GM23338 (cell line): ENCODE data around the gene FAM81A. TPM values are rescaled to one million over a fixed set of nuclear protein-coding genes. Genes with fewer than 3 reads are reported as not detected.

ENCODE experiments used
- ATAC-seq: fragments of 200-7000 bp; cut with Tn5 transposase; 3 replicates; pipeline ENCODE4 v1.9.1; 2020
- DNase-seq: peaks from one replicate; pipeline ENCODE4 v3.0.0-alpha.2; 2015; ENCODE audit warnings: low spot score
- H2AFZ ChIP-seq: fragments of 200-600 bp; sonication (generic); 2 replicates; pipeline ENCODE4 v1.8.0; 2016; ENCODE audit warnings: antibody characterized with exemption, mild to moderate bottlenecking, moderate library complexity
- H3F3A ChIP-seq: fragments of 200-600 bp; sonication (generic); replicated peaks from 2 replicates; pipeline ENCODE4 v1.8.0; 2017; ENCODE audit warnings: antibody characterized with exemption, mixed run types, low read depth
- H3K27ac ChIP-seq: fragments of 200-600 bp; sonication (generic); 2 replicates; pipeline ENCODE4 v1.6.1; 2016; ENCODE audit warnings: low read depth
- H3K27me3 ChIP-seq: fragments of 200-600 bp; sonication (generic); 2 replicates; pipeline ENCODE4 v1.8.0; 2016; ENCODE audit warnings: mild to moderate bottlenecking, mixed run types, moderate library complexity; ENCODE audit not compliant: insufficient read depth
- H3K36me3 ChIP-seq: fragments of 200-600 bp; sonication (generic); 2 replicates; pipeline ENCODE4 v1.8.0; 2016; ENCODE audit warnings: mild to moderate bottlenecking; ENCODE audit not compliant: insufficient read depth
- H3K4me1 ChIP-seq: fragments of 200-600 bp; sonication (generic); 2 replicates; pipeline ENCODE4 v1.8.0; 2016; ENCODE audit warnings: mild to moderate bottlenecking, moderate library complexity; ENCODE audit not compliant: insufficient read depth
- H3K4me2 ChIP-seq: fragments of 200-600 bp; sonication (generic); 2 replicates; pipeline ENCODE4 v1.7.1; 2017; ENCODE audit warnings: mixed run types
- H3K4me3 ChIP-seq: fragments of 200-600 bp; sonication (generic); 2 replicates; pipeline ENCODE4 v1.6.1; 2016; ENCODE audit warnings: mixed run types
- H3K79me2 ChIP-seq: fragments of 200-600 bp; sonication (generic); replicated peaks from 2 replicates; pipeline ENCODE4 v1.8.0; 2017; ENCODE audit warnings: mild to moderate bottlenecking; ENCODE audit not compliant: insufficient read depth
- H3K9me2 ChIP-seq: fragments of 200-600 bp; sonication (generic); 2 replicates; pipeline ENCODE4 v1.8.0; 2017; ENCODE audit not compliant: insufficient read depth
- H4K20me1 ChIP-seq: fragments of 200-600 bp; sonication (generic); replicated peaks from 2 replicates; pipeline ENCODE4 v1.8.0; 2017; ENCODE audit warnings: mild to moderate bottlenecking; ENCODE audit not compliant: insufficient read depth
- H3K27ac Mint-ChIP-seq: 2 replicates; pipeline ENCODE4 v1.8.0; 2020; ENCODE audit warnings: inconsistent platforms, mild to moderate bottlenecking, moderate library complexity, mixed read lengths
- H3K27me3 Mint-ChIP-seq: 3 replicates; pipeline ENCODE4 v1.8.0; 2022; ENCODE audit warnings: low read depth, mild to moderate bottlenecking, moderate library complexity, mixed read lengths, inconsistent platforms; ENCODE audit not compliant: insufficient read depth, poor library complexity
- H3K36me3 Mint-ChIP-seq: 3 replicates; pipeline ENCODE4 v1.8.0; 2021; ENCODE audit warnings: low read depth, mild to moderate bottlenecking, inconsistent platforms, moderate library complexity, mixed read lengths
- H3K4me1 Mint-ChIP-seq: 3 replicates; pipeline ENCODE4 v1.8.0; 2020; ENCODE audit warnings: mild to moderate bottlenecking, inconsistent platforms, mixed read lengths
- H3K4me3 Mint-ChIP-seq: 3 replicates; pipeline ENCODE4 v1.8.0; 2021; ENCODE audit warnings: moderate library complexity, mild to moderate bottlenecking, inconsistent platforms, mixed read lengths
- H3K9me3 Mint-ChIP-seq: 3 replicates; pipeline ENCODE4 v1.8.0; 2020; ENCODE audit warnings: moderate library complexity, mild to moderate bottlenecking, inconsistent platforms, mixed read lengths
- CREB1 ChIP-seq: fragments of 250-450 bp; sonication (Bioruptor Pico); IDR thresholded peaks from 2 replicates; pipeline ENCODE4 v1.5.0; 2020; ENCODE audit warnings: low read depth, mild to moderate bottlenecking, moderate library complexity
- ETS1 ChIP-seq: IDR thresholded peaks from 2 replicates; pipeline ENCODE4 v1.6.1; 2016; ENCODE audit warnings: antibody characterized with exemption
- EZH2 ChIP-seq: fragments of 200-600 bp; sonication (generic); IDR thresholded peaks from one replicate; pipeline ENCODE4 v1.8.0; 2017; ENCODE audit warnings: antibody characterized with exemption, mild to moderate bottlenecking, low read depth; ENCODE audit not compliant: unreplicated experiment
- EZH2phosphoT487 ChIP-seq: fragments of 200-600 bp; sonication (generic); IDR thresholded peaks from one replicate; pipeline ENCODE4 v1.8.1; 2018; ENCODE audit warnings: antibody characterized with exemption; ENCODE audit not compliant: unreplicated experiment
- NANOG ChIP-seq: IDR thresholded peaks from 2 replicates; pipeline ENCODE4 v1.6.1; 2016; ENCODE audit warnings: antibody characterized with exemption, borderline replicate concordance
- REST ChIP-seq: IDR thresholded peaks from one replicate; pipeline ENCODE4 v1.6.1; 2018; ENCODE audit warnings: antibody characterized with exemption; ENCODE audit not compliant: unreplicated experiment
- ZNF114 ChIP-seq: fragments of 250-450 bp; sonication (Bioruptor Pico); IDR thresholded peaks from 2 replicates; pipeline ENCODE4 v1.5.0; 2020; ENCODE audit warnings: mild to moderate bottlenecking, moderate library complexity
- ZNF331 ChIP-seq: fragments of 250-450 bp; sonication (Bioruptor Pico); IDR thresholded peaks from 2 replicates; pipeline ENCODE4 v1.5.0; 2020; ENCODE audit warnings: low read depth, mild to moderate bottlenecking, moderate library complexity
- ZNF462 ChIP-seq: fragments of 250-450 bp; sonication (Bioruptor Pico); IDR thresholded peaks from 2 replicates; pipeline ENCODE4 v1.5.0; 2020; ENCODE audit warnings: mild to moderate bottlenecking, moderate library complexity
- polyA plus RNA-seq: library from polyadenylated mRNA; unstranded; fragments of >200 nt; fragmentation: Nextera tagmentation; extraction: Ambion mirVana; gene quantifications from 2 replicates; pipeline ENCODE4 v1.2.1, GENCODE V29; 2016
- total RNA-seq: library from RNA; depleted of rRNA; stranded (reverse); fragments of >200 nt; shearing (Covaris generic); gene quantifications from 2 replicates; pipeline ENCODE4 v1.2.3, GENCODE V29; 2014

The FAM81A gene
- total and polyA plus RNA-seq, 2 experiments from 2014 or later = 0.73 to 4.1 TPM

GRCh38 chr15:59394166-59394661, 43.8 kb upstream of the FAM81A start:
- Histone ChIP-seq H2AFZ (no peak overlapping the region), H3K4me2 (no peak overlapping the region), H3K36me3 (no peaks in the 10 kb centered on the region), H3K4me1 (peaks cover under 1% of the 10 kb centered on the region; the same call in 1 of the 2 replicates), H3K27ac (no peak overlapping the region), H3K79me2 (no peaks in the 10 kb centered on the region), H3K27me3 (0 out of 2 replicates have a peak, but pooled peaks cover 2% of the 10 kb centered on the region), H3F3A (no peaks in the 10 kb centered on the region), H3K4me3 (no peak overlapping the region), H3K9me2 (no peaks in the 10 kb centered on the region), H4K20me1 (no peaks in the 10 kb centered on the region)
- TF ChIP-seq REST (no peak), EZH2 (no peak), ETS1 (no peak), NANOG (no peak), ZNF114 (no peak), EZH2phosphoT487 (no peak), ZNF331 (CRISPR knock-in tag) (no peak)
- ATAC-seq = no peak
- no peak for DNase-seq
- no peaks in the 10 kb centered on the region for H3K36me3 Mint-ChIP-seq
- H3K27ac Mint-ChIP-seq = no peak overlapping the region
- H3K4me1 Mint-ChIP-seq = peaks cover 5% of the 10 kb centered on the region; the same call in 1 of the 3 replicates
- H3K4me3 Mint-ChIP-seq = no peak overlapping the region
- peaks cover 6% of the 10 kb centered on the region for H3K27me3 Mint-ChIP-seq
- no peaks in the 10 kb centered on the region for H3K9me3 Mint-ChIP-seq

- peaks cover 13% of the 10 kb centered on the region; the same call in 1 of the 2 replicates for H3K27me3 ChIP-seq
- peaks cover 18% of the 10 kb centered on the region for H3K4me1 Mint-ChIP-seq
- no peaks in the 10 kb centered on the region for H3K36me3 ChIP-seq
- TF ChIP-seq ZNF114 (no peak), CREB1 (CRISPR knock-in tag) (no peak), EZH2phosphoT487 (no peak), ZNF462 (CRISPR knock-in tag) (no peak), ZNF331 (CRISPR knock-in tag) (no peak), EZH2 (no peak), NANOG (no peak)
- H3K36me3 Mint-ChIP-seq = no peaks in the 10 kb centered on the region
- no peak overlapping the region for H3K27ac Mint-ChIP-seq
- no peak for DNase-seq
- H3K4me1 ChIP-seq = peaks cover 20% of the 10 kb centered on the region
- H3K79me2 ChIP-seq = no peaks in the 10 kb centered on the region
- no peak overlapping the region for H3K4me3 Mint-ChIP-seq
- no peak overlapping the region for H3K4me2 ChIP-seq
- no peaks in the 10 kb centered on the region for H4K20me1 ChIP-seq
- H3K4me3 ChIP-seq = no peak overlapping the region
- no peaks in the 10 kb centered on the region for H3K9me3 Mint-ChIP-seq
- no peak overlapping the region for H2AFZ ChIP-seq
- H3K9me2 ChIP-seq = no peaks in the 10 kb centered on the region
- no peak for ATAC-seq
- H3K27me3 Mint-ChIP-seq = peaks cover 10% of the 10 kb centered on the region
- H3K27ac ChIP-seq = no peak overlapping the region
- no peaks in the 10 kb centered on the region for H3F3A ChIP-seq
These were observed 41.8 kb upstream of the FAM81A start for GRCh38 chr15:59396211-59396610.
